Uterus (tissue), 4 donors: ENCODE results near the gene DDX43. TPM values are rescaled to one million over a fixed set of nuclear protein-coding genes. Genes with fewer than 3 reads are reported as not detected.

Experiments
- DNase-seq, 2 donors: peaks; one replicate each; pipeline ENCODE4 v3.0.0-alpha.2; 2019 to 2020
- H3K27ac ChIP-seq, 2 donors: fragments of 200-600 bp; sonication (generic); 1 replicate in 1 of 2; 2 replicates in 1 of 2; pipeline ENCODE4 v1.5.1; 2016 to 2018
- H3K27me3 ChIP-seq, 2 donors: fragments of 200-600 bp; sonication (generic); one replicate each; pipeline ENCODE4 v1.5.1; 2018 to 2019; ENCODE audit warnings: control low read depth in 1 of 2
- H3K36me3 ChIP-seq, 2 donors: fragments of 200-600 bp; sonication (generic); one replicate each; pipeline ENCODE4 v1.5.1; 2019; ENCODE audit warnings: control low read depth in 1 of 2
- H3K4me1 ChIP-seq, 2 donors: fragments of 200-600 bp; sonication (generic); one replicate each; pipeline ENCODE4 v1.5.1; 2018 to 2019; ENCODE audit warnings: control low read depth in 1 of 2
- H3K4me3 ChIP-seq, 2 donors: fragments of 200-600 bp; sonication (generic); 1 replicate in 1 of 2; 2 replicates in 1 of 2; pipeline ENCODE4 v1.5.1; 2018 to 2019; ENCODE audit warnings: mild to moderate bottlenecking in 1 of 2
- H3K9me3 ChIP-seq, 2 donors: fragments of 200-600 bp; sonication (generic); one replicate each; pipeline ENCODE4 v1.5.1; 2019; ENCODE audit warnings: control low read depth in 1 of 2
- CTCF ChIP-seq, 4 experiments: fragments of 200-600 bp in 2 of 4; fragments of 450-650 bp in 2 of 4; sonication (generic) in 2 of 4; IDR thresholded peaks; one replicate each; pipeline ENCODE4 v1.5.1; 2016 to 2019; ENCODE audit warnings: antibody characterized with exemption in 4 of 4, mild to moderate bottlenecking in 2 of 4, moderate library complexity in 1 of 4
- POLR2A ChIP-seq, 2 donors: fragments of 450-650 bp; IDR thresholded peaks; one replicate each; pipeline ENCODE4 v1.6.1; 2016; ENCODE audit warnings: antibody characterized with exemption in 2 of 2, mild to moderate bottlenecking in 1 of 2, moderate library complexity in 1 of 2
- intact Hi-C: fragments of 100-400 bp; cut with DNase I; formaldehyde crosslinking; loops from one replicate; pipeline ENCODE4 v1.15.1; 2023; ENCODE audit warnings: low total_unique reads
- total RNA-seq, 4 donors: library from RNA; depleted of rRNA in 3 of 4; stranded (reverse); fragments of >200 nt in 3 of 4; gene quantifications; one replicate each; pipeline versions ENCODE4 v1.1.0 to v1.2.4, GENCODE V29; 2014 to 2023
- donor health status: DM: yes; HTN: yes; CAD: no.

Gene DDX43
- total RNA-seq, 4 donors from 2014 or later, result 0.43 to 3.7 TPM; not detected in 2

- no peaks in the 10 kb centered on the region for H3K9me3 ChIP-seq
- TF ChIP-seq CTCF (IDR thresholded peaks at IDR 0.05), result no peak
- TF ChIP-seq POLR2A (IDR thresholded peaks at IDR 0.05), result no peak
- no peaks in the 10 kb centered on the region for H3K36me3 ChIP-seq
- DNase-seq, result no peak
- H3K27me3 ChIP-seq, result no peaks in the 10 kb centered on the region
- no peak overlapping the region for H3K4me3 ChIP-seq
- intact Hi-C loops, result no loop called here
- no peak overlapping the region for H3K27ac ChIP-seq
- no peaks in the 10 kb centered on the region for H3K4me1 ChIP-seq
Measured at GRCh38 chr6:73367761-73368355, 26.8 kb upstream of the DDX43 start.

- TF ChIP-seq POLR2A (IDR thresholded peaks at IDR 0.05) (no peak), CTCF (IDR thresholded peaks at IDR 0.05) (no peak)
- intact Hi-C loops, result no loop called here
- DNase-seq, result no peak
- H3K27me3 ChIP-seq, result no peaks in the 10 kb centered on the region
- H3K4me3 ChIP-seq, result no peak overlapping the region
- H3K27ac ChIP-seq, result no peak overlapping the region
- no peaks in the 10 kb centered on the region for H3K9me3 ChIP-seq
- no peaks in the 10 kb centered on the region for H3K4me1 ChIP-seq
- no peaks in the 10 kb centered on the region for H3K36me3 ChIP-seq
Measured at GRCh38 chr6:73368675-73369074, 26.0 kb upstream of the DDX43 start.

GRCh38 chr6:73369157-73369556 is 25.5 kb upstream of the DDX43 start:
- no peaks in the 10 kb centered on the region for H3K4me1 ChIP-seq
- no peak overlapping the region for H3K4me3 ChIP-seq
- TF ChIP-seq POLR2A (IDR thresholded peaks at IDR 0.05) (no peak), CTCF (IDR thresholded peaks at IDR 0.05) (no peak)
- no peak for DNase-seq
- H3K27me3 ChIP-seq, result no peaks in the 10 kb centered on the region
- intact Hi-C loops, result no loop called here
- no peak overlapping the region for H3K27ac ChIP-seq
- no peaks in the 10 kb centered on the region for H3K9me3 ChIP-seq
- H3K36me3 ChIP-seq, result no peaks in the 10 kb centered on the region

GRCh38 chr6:73369563-73369962 is 25.1 kb upstream of the DDX43 start, which contains the start of gene OOEP:
Gene OOEP, minus strand, starts transcription at chr6:73369897. Its CDS starts 105 bp downstream, at chr6:73369792.
- Histone ChIP-seq H3K27ac (no peak within 1 kb of the TSS), H3K4me3 (no peak within 1 kb of the TSS), H3K4me1 (no peaks in the 10 kb centered on the region), H3K27me3 (no peaks in the 10 kb centered on the region), H3K9me3 (no peaks in the 10 kb centered on the region), H3K36me3 (no peaks in the 10 kb centered on the region)
- DNase-seq, result no peak
- intact Hi-C loops, result no loop called here
- TF ChIP-seq POLR2A (IDR thresholded peaks at IDR 0.05) (no peak), CTCF (IDR thresholded peaks at IDR 0.05) (no peak)

GRCh38 chr6:73371984-73372383 is 22.6 kb upstream of the DDX43 start:
- Histone ChIP-seq H3K4me3 (no peak overlapping the region), H3K9me3 (no peaks in the 10 kb centered on the region), H3K36me3 (no peaks in the 10 kb centered on the region), H3K27me3 (no peaks in the 10 kb centered on the region), H3K4me1 (no peaks in the 10 kb centered on the region), H3K27ac (no peak overlapping the region)
- TF ChIP-seq POLR2A (IDR thresholded peaks at IDR 0.05) (no peak), CTCF (IDR thresholded peaks at IDR 0.05) (no peak)
- DNase-seq, result no peak
- intact Hi-C loops, result no loop called here
